ENCODE data around the gene RGS6.

RGS6 gene

GRCh38 chr14:72613231-72613974 is 681.2 kb downstream of the RGS6 start:
- TF ChIP-seq, protein P1, sequence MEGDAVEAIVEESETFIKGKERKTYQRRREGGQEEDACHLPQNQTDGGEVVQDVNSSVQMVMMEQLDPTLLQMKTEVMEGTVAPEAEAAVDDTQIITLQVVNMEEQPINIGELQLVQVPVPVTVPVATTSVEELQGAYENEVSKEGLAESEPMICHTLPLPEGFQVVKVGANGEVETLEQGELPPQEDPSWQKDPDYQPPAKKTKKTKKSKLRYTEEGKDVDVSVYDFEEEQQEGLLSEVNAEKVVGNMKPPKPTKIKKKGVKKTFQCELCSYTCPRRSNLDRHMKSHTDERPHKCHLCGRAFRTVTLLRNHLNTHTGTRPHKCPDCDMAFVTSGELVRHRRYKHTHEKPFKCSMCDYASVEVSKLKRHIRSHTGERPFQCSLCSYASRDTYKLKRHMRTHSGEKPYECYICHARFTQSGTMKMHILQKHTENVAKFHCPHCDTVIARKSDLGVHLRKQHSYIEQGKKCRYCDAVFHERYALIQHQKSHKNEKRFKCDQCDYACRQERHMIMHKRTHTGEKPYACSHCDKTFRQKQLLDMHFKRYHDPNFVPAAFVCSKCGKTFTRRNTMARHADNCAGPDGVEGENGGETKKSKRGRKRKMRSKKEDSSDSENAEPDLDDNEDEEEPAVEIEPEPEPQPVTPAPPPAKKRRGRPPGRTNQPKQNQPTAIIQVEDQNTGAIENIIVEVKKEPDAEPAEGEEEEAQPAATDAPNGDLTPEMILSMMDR (IDR thresholded peaks at IDR 0.05; ENCODE audit: low read depth, low read length): no peak
- no peak overlapping the region for H3K4me3 ChIP-seq (ENCODE audit: low read depth, low read length)

DNA sequence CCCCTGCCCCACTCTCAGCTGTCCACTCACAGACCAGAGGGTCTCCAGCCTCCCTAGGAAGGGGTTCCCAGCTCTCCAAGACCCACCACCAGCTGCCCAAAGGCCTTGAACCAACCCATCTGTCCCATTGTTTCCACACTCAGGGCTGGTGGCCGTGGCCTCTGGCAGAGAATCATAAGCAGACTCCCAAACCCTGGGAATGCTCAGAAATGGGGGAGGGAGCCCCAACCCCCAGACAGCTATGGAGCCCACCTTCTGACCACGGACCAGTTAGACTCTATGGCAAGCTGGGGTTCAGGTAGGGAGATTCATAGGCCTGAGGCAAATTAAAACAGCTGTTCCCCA is 681.7 kb downstream of the RGS6 start:
- TF ChIP-seq, protein P1 (IDR thresholded peaks at IDR 0.05; ENCODE audit: low read depth, low read length): no peak
- H3K4me3 ChIP-seq (ENCODE audit: low read depth, low read length): no peak overlapping the region

- H3K4me3 ChIP-seq (ENCODE audit: low read depth, low read length): no peak overlapping the region
- TF ChIP-seq, protein P1 (IDR thresholded peaks at IDR 0.05; ENCODE audit: low read depth, low read length): no peak
Measured at GRCh38 chr14:72614365-72614764, 682.1 kb downstream of the RGS6 start.

DNA sequence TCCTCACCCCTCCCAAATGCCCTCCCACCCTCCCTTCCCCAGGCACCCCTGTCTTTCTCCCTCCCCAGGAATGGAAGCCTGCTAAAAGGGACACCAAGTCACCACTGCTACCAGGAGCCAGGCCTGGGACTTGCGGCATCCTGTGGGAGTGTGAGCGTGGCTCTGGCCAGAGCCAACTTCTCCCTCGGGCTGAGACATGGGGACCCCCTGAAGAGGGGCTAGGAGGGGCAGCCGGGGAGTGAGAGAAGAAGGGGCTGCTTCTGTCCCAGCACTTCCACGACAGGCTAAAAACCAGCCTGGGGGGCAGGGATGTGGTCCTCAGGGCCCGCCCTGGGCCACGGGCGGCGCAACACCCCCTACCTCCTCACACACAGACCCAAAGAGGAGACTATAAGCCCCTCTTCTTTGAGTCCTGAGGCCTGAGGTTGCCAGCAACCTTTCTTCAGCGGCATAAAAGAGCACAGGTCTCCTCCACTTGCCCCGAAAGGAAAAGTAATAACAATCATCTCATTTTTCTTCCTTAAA is 682.7 kb downstream of the RGS6 start:
- TF ChIP-seq, protein P1 (IDR thresholded peaks at IDR 0.05; ENCODE audit: low read depth, low read length): no peak
- no peak overlapping the region for H3K4me3 ChIP-seq (ENCODE audit: low read depth, low read length)

DNA sequence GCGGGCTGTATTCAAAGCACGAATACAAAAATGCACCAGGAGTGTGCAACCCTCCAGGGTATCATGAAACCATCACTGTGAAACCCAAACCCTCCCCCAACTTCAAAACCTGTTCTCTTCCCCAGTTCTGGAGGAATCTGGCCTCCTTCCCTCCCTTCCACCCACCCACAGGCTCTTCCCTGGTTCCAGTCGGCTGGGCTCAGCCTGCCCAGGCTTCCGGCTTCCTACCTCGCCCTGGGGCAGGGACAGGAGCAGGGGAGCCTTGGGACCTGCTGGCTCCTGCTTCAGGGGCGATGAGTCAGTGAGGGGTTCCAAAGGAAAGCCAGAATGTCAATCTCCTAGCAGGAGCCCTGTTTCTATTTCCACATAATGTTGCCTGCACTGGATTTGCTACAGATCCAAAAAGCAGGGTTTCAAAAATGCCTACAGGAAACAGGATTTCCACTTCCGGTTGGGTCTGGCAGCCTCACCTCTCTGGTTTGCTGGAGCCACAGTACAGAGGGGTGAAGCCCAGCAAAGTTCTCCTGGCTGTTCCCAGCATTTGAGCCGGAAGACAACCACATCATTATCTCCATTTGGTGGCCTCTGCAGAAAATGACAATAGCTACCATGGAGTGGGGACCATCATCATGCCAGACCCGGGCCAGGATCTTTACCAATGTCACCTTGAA is 683.4 kb downstream of the RGS6 start:
- no peak overlapping the region for H3K4me3 ChIP-seq (ENCODE audit: low read depth, low read length)
- TF ChIP-seq, protein P1 (IDR thresholded peaks at IDR 0.05; ENCODE audit: low read depth, low read length): no peak

Measured in WI38 (cell line).